Activated naive CD8-positive, alpha-beta T cell treated with anti-CD3 and anti-CD28 coated beads, Interleukin-2, amount 50 U/mL, for 16 hours (primary cell): ENCODE measurements around the gene PGR.
"Not testable (repeated sequence)": the region's sequence is repeated elsewhere in the genome, so short reads cannot be mapped to it uniquely, and the experiment has no call there.

Source experiments
- DNase-seq: peaks from one replicate; pipeline ENCODE4 v3.0.0-alpha.2; 2020; ENCODE audit warnings: low read depth, low spot score

Gene PGR

DNA sequence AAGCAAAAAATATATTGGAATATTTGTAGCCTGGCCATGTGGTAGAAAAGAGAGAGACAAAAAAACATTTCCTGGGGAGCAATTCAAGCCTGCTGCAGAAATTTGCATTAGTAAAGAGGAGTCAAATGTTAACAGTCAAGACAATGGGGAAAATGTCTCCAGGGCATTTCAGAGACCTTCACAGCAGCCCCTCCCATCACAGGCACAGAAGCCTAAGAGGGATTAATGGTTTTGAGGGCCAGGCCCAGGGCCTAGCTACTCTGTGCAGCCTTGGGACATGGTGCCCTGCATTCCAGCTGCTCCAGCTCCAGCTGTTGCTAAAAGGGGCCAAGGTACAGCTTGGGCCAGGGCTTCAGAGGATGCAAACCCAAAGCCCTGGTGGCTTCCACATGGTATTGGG, 46.8 kb downstream of the PGR start:
- no peak for DNase-seq

DNA sequence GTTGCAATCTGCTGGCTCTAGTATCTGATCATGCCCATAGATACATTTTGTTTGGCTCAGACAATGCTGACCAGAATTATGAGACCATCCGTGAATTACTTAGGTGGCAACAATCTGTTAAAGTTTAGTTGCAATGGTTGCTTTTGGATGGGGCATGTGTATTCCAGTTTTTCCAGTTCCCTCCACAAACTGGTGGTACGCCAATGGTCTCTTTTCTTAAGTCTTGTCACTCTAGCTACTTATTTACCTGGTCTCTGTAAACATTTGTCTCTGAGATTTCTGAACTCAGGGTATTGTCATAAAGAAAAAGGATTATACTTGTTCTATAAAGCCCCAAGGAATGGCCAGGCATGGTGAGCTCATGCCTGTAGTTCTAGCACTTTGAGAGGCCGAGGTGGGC, 65.9 kb downstream of the PGR start:
- DNase-seq, result no peak

DNA sequence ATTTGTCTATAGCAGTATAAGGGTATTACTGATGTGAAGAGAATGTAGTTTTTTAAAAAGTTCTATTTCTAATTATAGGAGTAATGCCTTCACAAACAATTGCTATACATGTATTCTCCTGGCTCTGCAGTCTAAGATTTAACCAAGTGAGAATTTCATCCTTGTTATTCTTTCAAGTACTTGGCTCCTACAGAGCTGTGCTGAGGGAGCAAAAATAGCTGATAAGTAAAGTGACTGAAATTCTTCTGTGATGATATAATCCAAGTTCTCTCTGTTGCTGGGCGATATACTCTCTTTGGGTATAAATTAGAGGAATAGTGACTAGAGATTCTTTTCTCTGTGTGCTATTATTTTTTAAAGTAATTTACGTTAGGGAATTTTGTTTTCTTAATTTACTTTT, 68.0 kb downstream of the PGR start:
- no peak for DNase-seq

DNA sequence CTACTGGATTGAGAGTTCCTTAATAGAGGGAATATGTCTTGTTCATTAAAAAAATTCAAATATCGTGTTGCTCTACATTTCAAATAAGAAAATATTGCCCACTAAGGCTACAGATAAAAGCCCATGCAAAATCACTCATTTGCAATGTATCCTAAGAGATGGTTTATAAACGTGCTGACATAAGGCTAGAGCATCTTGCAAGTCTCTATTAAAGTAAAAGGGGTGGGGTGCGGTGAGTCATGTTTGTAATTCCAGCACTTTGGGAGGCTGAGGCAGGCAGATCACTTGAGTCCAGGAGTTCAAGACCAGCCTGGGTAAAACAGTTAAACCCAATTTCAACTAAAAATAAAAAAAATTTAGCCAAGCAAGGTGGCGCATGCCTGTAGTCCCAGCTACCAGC, 70.3 kb downstream of the PGR start:
- DNase-seq, result no peak

DNA sequence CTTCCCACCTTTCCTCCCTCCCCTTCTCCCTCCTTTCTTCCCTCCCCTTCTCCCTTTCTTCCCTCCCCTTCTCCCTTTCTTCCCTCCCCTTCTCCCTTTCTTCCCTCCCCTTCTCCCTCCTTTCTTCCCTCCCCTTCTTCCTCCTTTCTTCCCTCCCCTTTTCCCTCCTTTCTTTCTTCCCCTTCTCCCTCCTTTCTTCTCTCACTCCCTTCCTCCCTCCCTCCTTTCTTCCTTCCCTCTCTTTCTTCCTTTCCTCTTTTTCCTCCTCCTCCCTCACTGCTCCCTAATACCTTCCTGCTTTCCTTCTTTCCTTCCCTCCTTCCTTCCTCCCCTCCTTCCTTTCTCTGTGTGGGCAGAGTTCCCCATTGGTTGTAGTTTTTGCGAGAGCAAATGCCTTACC, 76.1 kb downstream of the PGR start:
- DNase-seq, result no peak

DNA sequence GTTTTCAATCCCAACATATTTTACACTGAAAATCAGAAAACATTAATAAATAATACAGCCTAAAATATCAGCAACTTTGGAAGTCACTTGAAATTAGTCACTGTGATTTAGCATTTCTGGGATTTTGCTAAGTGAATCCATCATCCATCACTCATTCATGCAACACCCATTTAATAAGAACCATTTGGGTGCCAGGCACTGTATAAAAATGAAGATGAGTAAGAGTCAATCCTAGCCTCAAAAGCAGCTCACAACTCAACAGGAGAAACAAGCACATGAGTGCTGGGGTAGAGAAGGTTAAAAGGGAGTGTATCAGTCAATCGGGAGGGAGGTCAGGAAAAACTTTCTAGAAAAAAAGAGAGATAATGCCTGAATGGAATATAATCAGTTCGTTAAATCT, 77.9 kb downstream of the PGR start:
- DNase-seq, result no peak

DNA sequence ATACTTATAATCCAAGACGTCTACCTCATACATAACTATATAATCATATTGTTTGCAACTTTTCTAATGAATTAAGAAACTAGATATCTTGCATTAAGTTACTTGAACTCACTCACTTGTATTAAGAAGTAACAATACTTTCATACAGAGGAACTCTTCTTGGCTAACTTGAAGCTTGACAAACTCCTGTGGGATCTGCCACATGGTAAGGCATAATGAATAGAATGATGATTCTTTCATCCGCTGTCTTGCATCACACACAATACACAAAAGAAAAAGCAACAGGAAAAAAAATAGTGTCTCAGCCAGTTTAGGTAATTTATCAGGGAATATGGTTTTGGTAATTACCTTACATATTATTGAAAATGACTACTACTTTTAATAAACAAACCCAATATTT, 79.8 kb downstream of the PGR start:
- no peak for DNase-seq

DNA sequence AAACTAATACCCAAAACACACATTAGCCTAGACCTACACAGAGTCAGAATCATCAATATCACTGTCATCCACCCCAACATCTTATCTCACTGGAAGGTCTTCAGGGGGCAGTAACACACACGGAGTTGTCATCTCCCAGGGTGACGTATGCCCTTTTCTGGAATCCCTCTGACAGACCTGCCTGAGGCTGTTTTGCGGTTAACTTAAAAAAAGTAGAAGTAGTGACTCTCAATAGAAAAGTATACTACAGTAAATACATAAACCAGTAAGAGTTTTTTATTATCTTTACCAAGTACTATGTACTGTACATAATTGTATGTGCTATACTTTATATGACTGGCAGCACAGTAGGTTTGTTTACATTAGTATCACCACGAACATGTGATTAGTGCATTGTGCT, 80.5 kb downstream of the PGR start:
- DNase-seq, result no peak

DNA sequence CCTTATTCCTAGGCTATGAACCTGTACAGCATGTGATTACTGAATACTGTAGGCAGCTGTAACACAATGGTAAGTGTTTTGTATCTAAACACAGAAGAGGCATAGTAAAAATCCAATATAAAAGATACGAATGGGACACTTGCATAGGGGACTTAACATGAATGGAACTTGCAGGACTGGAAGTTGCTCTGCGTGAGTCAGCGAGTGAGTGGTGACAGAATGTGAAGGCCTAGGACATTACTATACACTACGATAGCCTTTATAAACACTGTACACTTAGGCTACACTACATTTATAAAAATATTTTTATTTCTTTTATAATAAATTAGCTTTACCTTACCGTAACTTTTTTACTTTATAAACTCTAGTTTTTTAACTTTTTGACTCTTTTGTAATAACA, 81.1 kb downstream of the PGR start:
- DNase-seq, result no peak

DNA sequence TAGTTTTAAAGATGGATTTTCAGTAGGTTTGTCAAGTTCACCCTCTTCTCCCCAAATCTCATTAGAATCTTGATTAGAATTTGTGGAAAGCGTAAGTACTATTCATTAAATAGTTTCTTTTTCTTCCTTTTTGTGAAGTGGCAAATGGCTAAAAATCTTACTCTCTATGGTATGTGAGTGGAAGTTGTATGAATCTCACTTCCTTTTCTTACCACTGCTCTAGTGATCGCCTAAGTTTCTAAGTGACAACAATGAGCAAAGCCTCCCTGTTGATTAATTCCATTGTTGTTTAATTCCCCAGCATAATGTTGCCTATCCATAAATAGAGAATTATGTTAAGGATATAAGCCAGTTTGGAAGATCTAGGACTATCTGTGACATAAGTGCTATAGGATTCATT, 82.7 kb downstream of the PGR start:
- no peak for DNase-seq

DNA sequence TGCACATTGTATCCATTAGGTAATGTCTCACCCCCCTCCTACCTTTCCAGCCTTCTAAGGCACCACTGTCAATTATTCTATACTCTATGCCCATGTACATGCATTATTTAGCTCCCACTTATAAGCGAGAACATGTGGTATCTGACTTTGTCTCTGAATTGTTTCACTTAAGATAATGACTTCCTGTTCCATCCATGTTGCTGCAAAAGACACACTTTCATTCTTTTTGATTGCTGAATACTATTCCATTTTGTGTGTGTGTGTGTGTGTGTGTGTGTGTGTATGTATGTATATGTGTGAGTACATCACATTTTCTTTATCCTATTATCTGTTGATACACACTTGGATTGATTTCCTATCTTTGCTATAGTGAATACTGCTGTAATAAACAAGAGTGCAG, 84.2 kb downstream of the PGR start:
- no peak for DNase-seq

DNA sequence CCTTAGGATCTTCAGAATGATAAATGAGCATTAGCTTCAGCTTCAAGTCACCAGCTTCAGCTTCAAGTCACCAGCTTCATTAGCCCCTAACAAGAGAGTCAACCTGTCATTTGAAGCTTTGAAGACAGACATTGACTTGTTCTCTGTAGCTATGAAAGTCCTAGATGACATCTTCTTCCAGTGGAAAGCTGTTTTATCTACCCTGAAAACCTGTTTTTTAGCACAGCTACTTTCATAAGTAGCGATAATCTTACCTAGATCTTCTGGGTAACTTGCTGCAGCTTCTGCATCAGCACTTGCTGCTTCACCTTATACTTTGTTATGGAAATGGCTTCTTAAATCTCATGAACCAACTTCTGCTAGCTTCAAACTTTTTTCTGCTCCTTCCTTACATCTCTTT, 85.7 kb downstream of the PGR start:
- no peak for DNase-seq

DNA sequence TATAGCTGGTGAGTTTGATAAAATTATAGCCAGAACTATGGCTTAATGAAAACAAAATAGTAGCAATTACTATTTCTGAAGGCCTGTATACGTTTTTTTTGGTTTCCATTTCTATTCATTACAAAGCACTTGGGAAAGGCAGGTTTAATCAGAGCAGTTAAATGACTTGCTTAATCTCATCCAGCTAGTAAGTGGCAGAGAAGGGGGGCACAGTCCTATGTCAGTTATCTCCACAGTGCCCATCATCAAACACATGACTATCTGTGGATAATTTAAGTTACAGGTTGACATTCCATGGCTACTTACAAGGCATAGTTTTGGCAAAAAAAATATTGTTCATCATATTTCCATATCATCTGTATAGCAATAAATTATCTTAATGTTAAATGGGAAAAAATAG, 93.7 kb downstream of the PGR start:
- DNase-seq, result no peak

DNA sequence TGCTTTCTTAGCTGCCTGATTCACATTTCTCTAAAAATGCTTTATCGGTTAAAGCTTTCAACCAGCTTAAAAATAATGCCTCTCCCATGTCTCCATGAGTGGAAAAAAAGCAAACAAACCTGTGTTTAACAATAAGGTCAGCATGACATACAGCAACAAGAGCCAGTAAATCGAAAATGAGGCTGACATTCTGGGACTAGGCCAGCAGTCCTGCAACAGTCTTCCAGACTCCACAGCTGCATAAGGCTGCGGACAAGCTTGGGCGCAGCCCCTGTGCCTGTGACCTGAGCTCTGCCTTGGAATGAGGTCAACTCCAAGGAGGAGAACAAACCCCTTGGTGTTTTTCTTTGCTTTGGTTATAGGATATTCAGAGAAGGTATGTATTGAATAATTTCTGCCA, 95.5 kb downstream of the PGR start:
- no peak for DNase-seq

DNA sequence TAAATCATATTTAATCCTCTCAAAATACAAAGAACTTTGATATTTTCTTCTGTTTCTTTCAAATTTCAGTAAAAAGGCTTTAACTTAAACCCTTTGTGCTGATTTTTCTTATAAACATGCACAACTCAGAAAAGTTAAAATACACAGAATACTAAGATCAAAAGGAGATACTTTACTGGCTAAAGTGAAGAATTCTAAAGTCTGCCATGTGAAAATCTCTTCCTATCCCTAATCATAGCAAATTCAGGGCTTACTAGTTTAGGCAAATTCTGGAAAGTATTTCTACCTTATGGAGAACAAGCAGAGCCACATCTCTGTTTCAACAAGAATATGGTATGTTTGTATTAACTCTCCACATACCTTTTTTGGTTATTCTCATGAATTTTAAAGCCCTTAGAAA, 96.6 kb downstream of the PGR start:
- DNase-seq, result no peak

DNA sequence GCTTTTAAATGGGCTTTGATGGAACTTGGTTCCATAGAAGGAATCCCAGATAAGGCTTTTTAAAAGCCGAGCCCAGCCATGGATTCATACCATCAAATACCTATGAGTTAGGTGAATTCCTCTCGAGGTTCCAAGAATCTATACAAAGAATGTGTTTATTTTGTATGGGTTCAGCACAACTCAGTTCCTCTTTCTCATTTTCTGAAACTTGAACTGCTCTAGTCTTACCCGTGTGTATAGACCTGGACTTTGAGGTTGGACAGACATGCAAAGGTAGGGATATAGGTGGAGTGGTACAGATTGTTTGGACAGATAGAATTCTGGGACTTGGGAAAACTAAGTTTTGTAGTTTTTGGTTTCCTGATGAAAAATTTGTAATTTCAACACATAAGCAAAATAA, 97.9 kb downstream of the PGR start:
- DNase-seq, result no peak

DNA sequence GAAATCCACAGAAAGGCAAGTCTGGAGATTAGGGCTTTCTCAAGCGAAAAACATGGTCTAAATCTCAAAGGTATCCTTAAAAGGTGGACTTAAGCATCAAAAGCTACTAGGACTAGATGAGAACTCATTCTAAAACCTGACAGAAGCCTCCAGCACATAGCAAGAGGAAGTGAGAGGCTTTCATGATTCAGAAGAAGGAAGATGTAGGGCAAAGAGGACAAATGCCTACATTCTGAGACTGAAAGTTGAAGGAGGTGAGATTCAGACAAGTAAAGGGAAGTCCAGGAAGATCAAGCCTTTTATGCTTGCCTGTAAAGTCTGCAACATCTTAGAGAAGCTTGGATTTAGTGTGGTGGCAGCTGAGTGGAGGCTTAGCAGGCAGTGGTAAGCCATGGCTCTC, 98.9 kb downstream of the PGR start:
- DNase-seq, result no peak

DNA sequence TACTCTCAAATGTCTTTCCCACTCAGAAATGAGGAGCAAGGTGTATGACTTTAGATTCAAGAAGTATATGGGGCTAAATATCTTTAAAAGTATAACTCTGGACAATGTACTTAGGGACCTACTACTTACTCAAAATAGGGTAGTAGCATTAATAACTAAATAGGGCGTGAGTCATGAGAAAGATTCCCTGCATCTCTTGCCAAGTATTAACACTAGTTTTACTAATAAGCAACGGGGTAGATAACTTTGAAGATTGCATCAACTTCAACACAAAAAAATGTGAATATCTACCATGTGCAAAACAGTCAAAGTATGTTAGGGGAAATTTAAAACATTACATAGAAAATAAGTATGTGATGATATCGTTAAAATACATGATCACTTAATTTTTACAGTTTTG, 99.6 kb downstream of the PGR start:
- DNase-seq, result no peak

DNA sequence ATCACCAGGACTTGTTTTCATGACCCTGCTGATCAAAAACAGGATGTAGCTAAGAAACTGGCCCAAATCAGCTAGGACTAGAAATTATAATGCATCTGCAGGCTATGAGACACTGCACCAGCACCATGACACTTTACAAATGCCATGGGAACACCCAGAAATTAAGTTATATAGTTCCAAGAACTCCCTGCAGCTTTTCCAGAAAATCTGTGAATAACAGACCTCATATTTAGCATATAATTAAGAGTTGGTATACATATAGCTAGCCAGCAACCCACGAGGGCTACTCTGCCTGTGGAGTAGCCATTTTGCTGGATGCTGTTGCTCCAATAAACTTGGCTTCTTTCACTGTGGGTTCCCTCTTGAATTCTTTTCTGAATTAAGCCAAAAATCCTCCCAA, 101.0 kb downstream of the PGR start:
- no peak for DNase-seq

DNA sequence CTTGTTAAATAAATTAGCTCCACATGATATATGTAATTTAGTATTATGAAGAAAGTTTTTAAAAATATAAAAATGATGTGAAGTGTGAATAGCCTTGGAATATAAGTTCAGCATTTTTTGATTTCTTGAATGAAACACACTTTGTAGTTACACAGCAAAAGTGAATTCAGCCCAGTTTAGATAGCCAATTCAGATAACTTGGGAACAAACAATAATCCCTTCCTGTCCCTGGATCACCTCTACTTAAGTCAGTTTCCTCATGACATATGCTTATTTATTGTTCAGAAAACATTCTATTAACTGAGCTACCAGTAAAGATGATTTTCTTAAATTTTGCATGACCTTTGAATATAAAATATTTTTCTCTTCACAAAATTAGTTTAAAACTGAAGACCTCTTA, 107.4 kb downstream of the PGR start:
- no peak for DNase-seq

DNA sequence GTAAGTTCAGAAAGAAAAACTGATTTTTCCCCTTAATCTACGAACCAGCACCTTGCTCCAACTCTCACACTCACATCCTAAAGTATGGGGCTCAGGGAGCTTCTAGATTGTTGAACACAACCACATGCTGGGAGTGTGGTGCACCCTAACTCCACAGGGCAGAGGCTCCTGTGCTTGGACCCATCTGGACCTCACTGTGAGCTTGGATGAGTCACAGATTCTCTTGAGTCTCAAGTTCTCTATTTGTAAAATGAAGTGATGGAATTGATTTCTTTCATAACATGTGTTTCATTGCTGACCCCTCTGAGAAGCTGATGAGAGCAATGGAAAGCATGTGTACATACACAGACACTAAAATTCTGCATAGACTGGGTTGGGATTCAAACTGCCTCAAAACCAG, 109.7 kb downstream of the PGR start:
- no peak for DNase-seq

DNA sequence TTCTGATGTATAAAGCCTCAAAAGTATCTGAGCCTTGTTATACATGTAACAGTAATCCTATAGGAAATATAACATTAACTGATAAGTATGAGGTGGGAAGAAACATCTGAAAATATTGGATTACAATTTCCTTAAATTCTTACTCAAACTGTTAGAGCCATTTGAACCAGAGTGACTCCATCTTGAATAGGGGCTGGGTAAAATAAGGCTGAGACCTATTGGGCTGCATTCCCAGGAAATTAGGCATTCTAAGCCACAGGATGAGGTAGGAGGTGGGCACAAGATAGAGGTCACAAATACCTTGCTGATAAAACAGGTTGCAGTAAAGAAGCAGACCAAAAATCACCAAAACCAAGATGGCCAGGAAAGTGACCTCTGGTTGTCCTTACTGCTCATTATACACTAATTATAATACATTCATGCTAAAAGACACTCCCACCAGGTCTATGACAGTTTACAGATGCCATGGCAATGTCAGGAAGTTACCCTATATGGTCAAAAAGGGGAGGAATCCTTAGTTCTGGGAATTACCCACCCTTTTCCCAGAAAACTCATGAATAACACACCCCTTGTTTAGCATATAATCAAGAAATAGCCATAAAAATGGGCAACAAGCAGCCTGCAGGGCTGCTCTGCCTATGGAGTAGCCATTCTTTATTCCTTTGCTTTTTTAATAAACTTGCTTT, 114.9 kb downstream of the PGR start:
- no peak for DNase-seq

DNA sequence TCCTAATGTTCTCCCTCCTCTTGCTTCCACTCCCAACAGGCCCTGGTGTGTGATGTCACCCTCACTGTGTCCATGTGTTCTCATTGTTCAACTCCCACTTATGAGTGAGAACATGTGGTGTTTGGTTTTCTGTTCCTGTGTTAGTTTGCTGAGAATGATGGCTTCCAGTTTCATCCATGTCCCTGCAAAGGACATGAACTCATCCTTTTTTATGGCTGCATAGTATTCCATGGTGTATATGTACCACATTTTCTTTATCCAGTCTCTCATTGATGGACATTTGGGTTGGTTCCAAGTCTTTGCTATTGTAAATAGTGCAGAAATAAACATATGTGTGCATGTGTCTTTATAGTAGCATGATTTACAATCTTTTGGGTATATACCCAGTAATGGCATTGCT, 115.9 kb downstream of the PGR start:
- not testable (repeated sequence) for DNase-seq

DNA sequence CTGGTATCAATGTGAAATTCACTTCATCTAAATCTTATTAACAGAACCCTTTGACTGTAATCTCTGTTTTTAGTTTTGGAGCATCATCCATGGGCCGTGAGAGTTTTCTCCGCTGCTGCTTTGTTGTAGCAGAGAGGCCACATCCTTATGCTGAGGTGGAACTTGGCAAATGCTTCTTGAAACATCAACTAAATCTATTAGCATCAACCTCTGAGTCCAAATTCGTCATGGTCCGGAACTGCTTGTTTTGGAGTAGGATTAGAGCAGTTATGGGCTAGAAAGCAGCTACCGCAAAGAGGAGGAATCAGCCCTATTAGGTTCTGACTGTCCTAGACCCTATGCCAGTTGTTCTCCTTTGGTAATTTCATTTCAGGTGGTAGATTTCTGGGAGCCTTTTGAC, 117.7 kb downstream of the PGR start:
- DNase-seq, result no peak

DNA sequence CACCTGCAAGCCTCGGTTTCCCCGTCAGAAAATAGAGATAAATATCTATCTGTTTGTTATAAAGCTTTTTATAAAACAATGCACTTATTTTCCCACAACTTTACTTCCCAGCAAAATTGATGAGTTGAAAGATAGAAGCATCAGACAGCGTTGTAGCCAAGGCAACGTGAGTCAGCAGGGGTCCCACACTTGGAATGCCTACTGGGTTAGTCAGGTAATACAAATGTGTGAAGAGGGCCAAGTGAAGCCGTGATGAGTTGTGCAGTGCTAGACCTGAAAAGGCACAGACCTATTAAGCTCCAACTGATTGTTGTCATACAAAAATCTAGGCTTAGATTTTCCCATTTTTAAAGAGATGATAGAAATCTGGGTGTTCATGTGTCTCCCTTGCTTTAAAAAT, 118.7 kb downstream of the PGR start:
- DNase-seq, result no peak
